ENCODE data around the gene LHB.

- TF ChIP-seq EZH2 (IDR thresholded peaks at IDR 0.05; ENCODE audit: borderline replicate concordance, insufficient read depth, low read depth, low read length, poor library complexity, severe bottlenecking): no peak
- peak; percentile 99 for TF ChIP-seq CTCF (IDR thresholded peaks at IDR 0.05)
Measured at GRCh38 chr19:48993175-48994034, 23.5 kb downstream of the LHB start, which contains the start of the genes GYS1 and RUVBL2.

Measured in B cell (primary cell).